Neuron (in vitro differentiated cells): Measurements from ENCODE around the gene SRL.

ENCODE experiments used
- H2AFZ ChIP-seq: one replicate; pipeline ENCODE4 v1.6.1; 2013; ENCODE audit warnings: low read depth, mild to moderate bottlenecking, inconsistent platforms, low read length, moderate library complexity
- H3K27me3 ChIP-seq: one replicate; pipeline ENCODE4 v1.6.1; 2013; ENCODE audit warnings: low read length; ENCODE audit not compliant: insufficient read depth
- H3K36me3 ChIP-seq: one replicate; pipeline ENCODE4 v1.6.1; 2013; ENCODE audit warnings: low read length; ENCODE audit not compliant: insufficient read depth
- H3K4me1 ChIP-seq: one replicate; pipeline ENCODE4 v1.6.1; 2013; ENCODE audit warnings: low read length; ENCODE audit not compliant: insufficient read depth
- H3K4me3 ChIP-seq: 2 replicates; pipeline ENCODE4 v1.5.1; 2013; ENCODE audit warnings: mild to moderate bottlenecking, low read length, moderate library complexity
- H3K9me3 ChIP-seq: one replicate; pipeline ENCODE4 v1.6.1; 2013; ENCODE audit warnings: low read length

SRL gene

GRCh38 chr16:4249530-4250308 lies 7.8 kb upstream of the SRL start:
- H3K4me3 ChIP-seq, result no peak overlapping the region
- H3K9me3 ChIP-seq, result no peaks in the 10 kb centered on the region
- H3K4me1 ChIP-seq, result no peaks in the 10 kb centered on the region
- H3K36me3 ChIP-seq, result no peaks in the 10 kb centered on the region
- no peak overlapping the region for H2AFZ ChIP-seq
- no peaks in the 10 kb centered on the region for H3K27me3 ChIP-seq

DNA sequence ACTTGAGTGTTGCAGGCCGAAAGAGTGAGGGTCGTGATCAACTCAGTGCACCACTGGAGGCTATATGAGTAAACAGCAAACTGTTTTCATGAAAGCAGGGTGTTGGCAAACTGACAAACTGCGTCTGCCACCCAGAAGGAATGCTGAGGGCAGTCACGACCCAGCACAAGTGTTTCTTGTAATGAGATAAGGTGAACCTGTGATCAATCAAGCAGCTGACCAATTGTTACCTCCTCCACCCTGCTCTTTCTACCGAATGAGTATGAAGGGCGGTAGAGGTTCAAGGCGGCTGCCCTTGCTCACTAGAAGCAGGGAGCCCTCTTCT lies 5.5 kb upstream of the SRL start:
- H3K36me3 ChIP-seq, result no peaks in the 10 kb centered on the region
- H3K4me3 ChIP-seq, result no peak overlapping the region
- H3K9me3 ChIP-seq, result no peaks in the 10 kb centered on the region
- H2AFZ ChIP-seq, result no peak overlapping the region
- H3K27me3 ChIP-seq, result no peaks in the 10 kb centered on the region
- H3K4me1 ChIP-seq, result no peaks in the 10 kb centered on the region

- Histone ChIP-seq H3K9me3 (no peaks in the 10 kb centered on the region), H3K4me3 (no peak overlapping the region), H3K27me3 (no peaks in the 10 kb centered on the region), H3K36me3 (no peaks in the 10 kb centered on the region), H2AFZ (no peak overlapping the region), H3K4me1 (no peaks in the 10 kb centered on the region)
These were observed 5.0 kb upstream of the SRL start for GRCh38 chr16:4246777-4247459.

DNA sequence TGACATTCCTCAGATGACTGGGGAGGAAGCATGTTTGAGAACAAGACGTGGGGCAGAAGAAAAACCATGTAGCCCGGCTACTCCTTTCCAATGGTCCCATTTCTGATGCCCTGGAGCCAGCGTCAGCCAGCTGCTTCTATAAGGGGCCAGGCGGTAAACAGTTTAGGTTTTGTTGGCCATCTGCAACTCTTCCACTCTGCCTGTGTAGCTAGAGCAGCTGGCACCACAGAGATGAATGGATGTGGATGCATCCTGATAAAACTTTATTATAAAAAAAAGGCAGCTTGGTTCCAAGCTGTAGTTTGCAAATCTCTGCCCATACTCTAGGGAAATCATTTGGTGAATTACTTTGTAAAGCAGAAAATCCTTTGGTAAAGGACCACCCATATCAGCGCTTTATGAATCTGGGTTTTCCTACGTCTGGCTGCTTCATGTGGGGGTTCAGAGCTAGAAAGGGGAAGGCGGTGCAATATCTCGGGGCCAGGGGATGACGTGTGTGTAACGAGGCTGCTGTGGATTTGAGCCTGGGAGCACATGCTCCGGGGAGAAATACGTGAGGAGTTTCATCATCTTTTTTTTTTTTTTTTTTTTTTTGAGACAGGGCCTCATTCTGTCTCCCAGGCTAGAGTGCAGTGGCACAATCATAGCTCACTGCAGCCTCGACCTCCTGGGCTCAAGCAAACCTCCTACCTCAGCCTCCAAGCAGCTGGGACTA lies 3.4 kb upstream of the SRL start:
- no peaks in the 10 kb centered on the region for H3K36me3 ChIP-seq
- H2AFZ ChIP-seq, result no peak overlapping the region
- peaks cover 2% of the 10 kb centered on the region for H3K4me1 ChIP-seq
- H3K9me3 ChIP-seq, result no peaks in the 10 kb centered on the region
- H3K27me3 ChIP-seq, result no peaks in the 10 kb centered on the region
- no peak overlapping the region for H3K4me3 ChIP-seq

DNA sequence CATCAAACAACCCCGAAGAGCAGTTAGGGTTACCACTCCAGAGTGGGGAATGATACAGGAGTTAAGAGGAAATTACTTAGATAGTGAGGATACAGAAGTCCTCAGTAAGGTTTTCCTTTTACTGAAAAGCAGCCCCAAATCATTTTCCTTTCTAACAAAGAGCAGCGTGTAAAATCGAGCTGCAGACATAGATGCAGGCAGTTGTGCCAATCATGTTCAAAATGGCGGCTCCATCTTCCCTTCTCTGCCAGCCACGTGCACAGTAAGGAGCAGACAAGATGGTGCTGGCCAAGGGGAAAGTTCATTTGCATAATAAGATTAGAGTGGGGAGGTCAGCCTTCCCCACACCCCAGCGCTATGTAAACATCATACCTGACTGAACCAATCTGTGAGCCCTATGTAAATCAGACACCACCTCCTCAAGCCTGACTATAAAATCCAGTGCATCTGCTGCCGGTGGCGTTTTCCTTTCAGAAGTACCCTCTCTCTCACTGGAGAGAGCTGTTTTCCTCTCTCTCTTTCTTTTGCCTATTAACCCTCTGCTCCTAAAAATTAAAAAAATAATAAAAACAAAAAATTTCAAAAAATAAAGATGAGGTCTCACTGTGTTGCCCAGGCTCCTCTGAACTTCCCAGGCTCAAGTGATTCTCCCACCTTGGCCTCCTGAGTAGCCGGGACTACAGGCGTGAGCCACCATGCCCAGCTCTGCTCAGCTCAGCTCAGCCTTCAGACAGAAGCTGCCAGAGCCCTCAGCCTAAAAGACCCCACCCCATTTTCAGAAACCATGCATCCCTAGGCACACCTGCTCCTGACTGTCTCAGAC lies 2.6 kb upstream of the SRL start:
- Histone ChIP-seq H3K4me3 (no peak overlapping the region), H3K36me3 (no peaks in the 10 kb centered on the region), H3K27me3 (no peaks in the 10 kb centered on the region), H3K4me1 (peaks cover 2% of the 10 kb centered on the region), H3K9me3 (no peaks in the 10 kb centered on the region), H2AFZ (no peak overlapping the region)

DNA sequence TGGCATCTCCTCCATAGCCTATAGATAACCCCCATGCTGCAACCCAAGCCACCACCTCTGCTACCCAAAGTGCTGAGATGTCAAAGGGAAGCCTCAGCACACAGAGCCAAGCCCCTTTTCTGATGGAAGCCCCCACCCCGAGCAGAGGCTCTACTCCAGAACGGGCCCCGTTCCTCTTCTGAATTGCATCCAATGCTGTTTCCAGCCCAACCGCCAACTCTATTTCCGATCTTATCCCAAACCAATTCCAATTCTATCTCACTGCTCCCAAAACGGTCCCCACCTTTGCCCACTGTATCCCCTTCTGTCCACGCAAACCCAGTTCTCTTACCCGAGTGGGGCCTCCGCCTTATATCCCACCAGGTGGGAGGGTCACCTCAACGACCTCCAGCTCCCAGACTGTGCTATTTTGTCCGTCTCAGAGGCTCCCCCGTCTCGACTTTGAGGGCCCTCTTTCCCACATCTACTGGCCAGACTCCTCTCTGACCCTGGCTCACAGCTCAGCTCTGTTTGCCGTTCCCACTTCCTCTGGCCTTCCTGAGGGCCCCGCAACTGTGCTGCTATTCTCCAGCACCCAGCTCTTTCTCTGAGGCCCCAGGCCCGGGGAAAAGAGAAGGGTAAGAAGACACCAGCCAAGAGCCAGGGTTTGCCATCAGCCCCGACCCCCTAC lies 487 bp downstream of the SRL start:
- H3K4me1 ChIP-seq, result peaks cover 2% of the 10 kb centered on the region
- H3K9me3 ChIP-seq, result peaks cover 2% of the 10 kb centered on the region
- H3K36me3 ChIP-seq, result no peaks in the 10 kb centered on the region
- no peak overlapping the region for H2AFZ ChIP-seq
- H3K27me3 ChIP-seq, result no peaks in the 10 kb centered on the region
- no peak overlapping the region for H3K4me3 ChIP-seq

DNA sequence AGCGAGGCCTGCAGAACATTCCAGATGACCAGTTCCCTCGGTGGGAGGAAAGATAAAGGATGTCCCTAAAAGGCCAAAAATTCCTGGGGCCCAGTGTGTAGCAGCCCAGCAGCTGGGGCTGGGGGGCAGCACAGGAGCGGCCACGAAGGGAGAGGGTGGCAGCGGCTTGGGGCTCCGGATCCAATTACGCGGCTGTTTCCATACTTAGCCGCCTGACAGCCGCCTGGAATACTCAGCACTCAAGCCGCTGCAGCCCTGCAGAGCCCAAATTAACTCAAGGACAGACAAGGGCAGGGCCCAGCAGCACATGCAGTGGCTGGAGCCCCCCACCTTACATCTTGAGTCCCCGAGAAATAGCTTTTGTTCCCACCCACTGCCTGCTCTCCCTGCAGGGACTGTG lies 1.3 kb downstream of the SRL start:
- Histone ChIP-seq H3K4me3 (no peak overlapping the region), H2AFZ (no peak overlapping the region), H3K36me3 (no peaks in the 10 kb centered on the region), H3K4me1 (peaks cover 2% of the 10 kb centered on the region), H3K9me3 (peaks cover 2% of the 10 kb centered on the region), H3K27me3 (no peaks in the 10 kb centered on the region)

GRCh38 chr16:4239682-4240175 lies 2.2 kb downstream of the SRL start:
- peaks cover 2% of the 10 kb centered on the region for H3K9me3 ChIP-seq
- H3K4me1 ChIP-seq, result peaks cover 2% of the 10 kb centered on the region
- H3K36me3 ChIP-seq, result no peaks in the 10 kb centered on the region
- no peak overlapping the region for H2AFZ ChIP-seq
- no peaks in the 10 kb centered on the region for H3K27me3 ChIP-seq
- no peak overlapping the region for H3K4me3 ChIP-seq

- Histone ChIP-seq H2AFZ (no peak overlapping the region), H3K27me3 (no peaks in the 10 kb centered on the region), H3K4me1 (peaks cover 2% of the 10 kb centered on the region), H3K36me3 (no peaks in the 10 kb centered on the region), H3K9me3 (peaks cover 2% of the 10 kb centered on the region), H3K4me3 (no peak overlapping the region)
These were observed 2.9 kb downstream of the SRL start for GRCh38 chr16:4239020-4239419.

DNA sequence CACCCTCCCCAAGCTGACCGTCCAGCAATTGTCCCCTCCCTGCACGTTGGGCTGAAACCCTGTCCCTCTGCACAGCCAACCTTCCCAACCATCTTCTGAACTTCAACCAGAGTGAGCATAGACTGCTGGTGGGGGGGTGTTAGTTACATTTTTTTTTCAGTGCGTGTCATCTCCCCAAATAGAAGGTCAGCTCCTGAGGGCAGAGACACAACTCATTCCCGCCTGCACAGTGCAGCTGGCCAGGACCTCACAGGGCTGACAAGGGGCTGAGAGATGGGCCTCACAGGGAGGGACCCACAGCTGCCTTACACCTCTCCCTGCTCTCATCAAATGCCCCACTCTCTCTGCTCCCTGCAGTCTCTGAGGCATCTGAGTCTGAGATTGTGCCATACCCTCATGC lies 8.4 kb downstream of the SRL start:
- Histone ChIP-seq H3K9me3 (peaks cover 2% of the 10 kb centered on the region), H3K36me3 (no peaks in the 10 kb centered on the region)

DNA sequence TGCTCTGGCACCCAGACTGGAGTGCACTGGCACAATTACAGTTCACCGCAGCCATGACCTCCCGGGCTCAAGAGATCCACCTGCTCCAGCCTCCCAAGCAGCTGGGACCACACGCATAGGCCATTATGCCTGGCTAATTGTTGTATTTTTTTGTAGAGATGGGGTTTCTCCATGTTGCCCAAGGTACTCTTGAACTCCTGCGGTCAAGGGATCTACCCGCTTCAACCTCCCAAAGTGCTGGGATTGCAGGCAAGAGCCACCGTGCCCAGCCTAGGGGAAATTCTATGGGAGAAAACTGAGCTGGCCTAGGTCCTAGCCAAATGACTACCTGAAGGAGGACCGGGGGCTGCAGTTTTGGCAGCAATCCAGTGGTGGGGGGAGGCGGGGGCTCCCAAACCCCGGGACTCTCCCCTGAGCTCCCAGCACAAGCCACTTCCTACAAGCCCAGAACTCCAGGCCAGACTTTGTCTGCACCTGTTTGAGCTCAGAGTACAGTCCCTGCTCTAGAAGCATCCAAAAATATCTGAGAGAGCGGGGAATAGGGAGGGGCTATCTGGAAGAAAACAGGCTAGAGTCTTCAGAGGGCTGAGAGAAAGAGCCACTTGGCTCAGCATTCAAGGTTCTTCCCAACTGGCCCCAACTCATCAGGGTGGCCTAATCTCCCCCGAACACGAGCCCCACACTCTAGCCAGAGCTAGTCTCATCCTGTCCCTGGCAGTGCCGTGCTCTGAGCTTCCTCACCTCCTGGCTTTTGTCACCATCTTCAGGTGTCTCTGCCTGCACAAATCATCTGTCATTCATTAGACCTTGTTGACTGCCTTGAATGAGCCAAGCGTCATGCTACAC lies 9.1 kb downstream of the SRL start:
- Histone ChIP-seq H2AFZ (no peak overlapping the region), H3K9me3 (no peaks in the 10 kb centered on the region), H3K27me3 (no peaks in the 10 kb centered on the region), H3K4me1 (no peaks in the 10 kb centered on the region), H3K36me3 (no peaks in the 10 kb centered on the region), H3K4me3 (no peak overlapping the region)

More for the DNA sequence above, 8.4 kb downstream of the SRL start:
- no peaks in the 10 kb centered on the region for H3K27me3 ChIP-seq
- no peak overlapping the region for H3K4me3 ChIP-seq
- H2AFZ ChIP-seq, result no peak overlapping the region
- no peaks in the 10 kb centered on the region for H3K4me1 ChIP-seq

- H3K36me3 ChIP-seq, result no peaks in the 10 kb centered on the region
- H3K9me3 ChIP-seq, result no peaks in the 10 kb centered on the region
- no peak overlapping the region for H3K4me3 ChIP-seq
- no peak overlapping the region for H2AFZ ChIP-seq
- H3K27me3 ChIP-seq, result no peaks in the 10 kb centered on the region
- H3K4me1 ChIP-seq, result no peaks in the 10 kb centered on the region
These were observed 10.0 kb downstream of the SRL start for GRCh38 chr16:4231886-4232285.
